Measurements from ENCODE around the gene GAS2L3. TPM values are rescaled to one million over a fixed set of nuclear protein-coding genes. Genes with fewer than 3 reads are reported as not detected.

GAS2L3 gene
- total and polyA plus RNA-seq, 2 of the 8 experiments (the other 6 are each of a cell fraction or from before 2014, with no cell fraction given), result 2.1 to 19.3 TPM

DNA sequence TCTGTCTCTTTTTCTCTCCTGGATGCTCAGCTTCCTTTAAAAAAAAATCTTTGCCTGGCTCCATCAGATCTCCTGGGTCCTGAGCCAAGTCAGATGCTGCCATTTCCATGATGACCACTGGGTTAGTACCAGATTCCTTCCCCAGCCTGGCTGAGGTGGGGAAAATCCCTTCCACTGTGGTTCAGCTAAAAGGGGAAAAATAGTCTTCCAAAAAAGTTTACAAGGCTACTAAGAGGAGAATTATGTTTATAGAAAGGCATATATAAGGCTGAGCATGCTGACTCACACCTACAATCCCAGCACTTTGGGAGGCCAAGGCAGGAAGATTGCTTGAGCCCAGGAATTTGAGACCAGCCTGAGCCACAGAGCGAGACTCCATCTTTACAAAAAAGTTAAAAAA, 28.4 kb upstream of the GAS2L3 start (continued):
- no peak for TF ChIP-seq CEBPB (IDR thresholded peaks at IDR 0.05; ENCODE audit: low read depth, low read length)
- TF ChIP-seq SAP30 (IDR thresholded peaks at IDR 0.05; ENCODE audit: insufficient read depth, insufficient replicate concordance, low read length), result no peak
- TF ChIP-seq TCF12 (IDR thresholded peaks at IDR 0.05; ENCODE audit: low read depth, low read length), result no peak
- no peak for TF ChIP-seq SP2 (IDR thresholded peaks at IDR 0.05; ENCODE audit: low read length)
- TF ChIP-seq CBX8 (IDR thresholded peaks at IDR 0.05; ENCODE audit: borderline replicate concordance, low read depth, low read length), result no peak
- no peak for TF ChIP-seq PHF8 (conservative IDR thresholded peaks at IDR 0.05; ENCODE audit: low read depth, low read length)
- TF ChIP-seq HDAC6 (IDR thresholded peaks at IDR 0.05; ENCODE audit: low read depth, low read length), result no peak
